A549 (cell line): Measurements from ENCODE around the gene HHATL. TPM values are rescaled to one million over a fixed set of nuclear protein-coding genes. Genes with fewer than 3 reads are reported as not detected.

Source experiments
- ATAC-seq, 2 experiments: fragments of 200-7000 bp in 1 of 2; fragments of >200 bp in 1 of 2; cut with Nextera tagmentation in 1 of 2; cut with Tn5 transposase in 1 of 2; 3 replicates each; pipeline versions ENCODE4 v1.8.0 to v1.9.1; 2018 to 2020; ENCODE audit warnings: mild to moderate bottlenecking in 1 of 2, moderate library complexity in 1 of 2
- CTCF ChIA-PET: fragments of 300-600 bp; sonication (Branson Sonifier 250); formaldehyde crosslinking; extraction: SDS; loops from one replicate; lab custom pipeline; 2021; ENCODE audit warnings: antibody characterized with exemption, inconsistent platforms; lab: Yijun Ruan, JAX
- POLR2A ChIA-PET: fragments of 350-600 bp; formaldehyde crosslinking; extraction: SDS; loops from one replicate; lab custom pipeline; 2021; ENCODE audit warnings: antibody characterized with exemption, inconsistent platforms; lab: Yijun Ruan, JAX
- DNase-seq, 2 experiments: peaks; one replicate each; pipeline versions ENCODE4 v3.0.0 to v3.0.0-alpha.2; 2011 to 2016; ENCODE audit warnings: low read depth in 1 of 2, low spot score in 1 of 2
- FAIRE-seq: peaks from 2 replicates; lab custom pipeline; 2011; peaks lifted over from hg19 to GRCh38; lab: Jason Lieb, UNC
- H3K27ac ChIP-seq, 2 experiments: fragments of >200 bp; sonication (Bioruptor Twin); formaldehyde crosslinking; 3 replicates each; pipeline ENCODE4 v1.5.1; 2016 to 2017
- H3K4me1 ChIP-seq: fragments of >200 bp; sonication (Bioruptor Twin); formaldehyde crosslinking; 3 replicates; pipeline ENCODE4 v1.6.1; 2016
- H3K4me2 ChIP-seq: fragments of >200 bp; sonication (Bioruptor Twin); formaldehyde crosslinking; 3 replicates; pipeline ENCODE4 v1.6.1; 2016
- H3K4me3 ChIP-seq: fragments of >200 bp; sonication (Bioruptor Twin); formaldehyde crosslinking; 3 replicates; pipeline ENCODE4 v1.5.1; 2016
- H3K9me3 ChIP-seq: fragments of >200 bp; sonication (Bioruptor Twin); formaldehyde crosslinking; 3 replicates; pipeline ENCODE4 v1.6.1; 2016
- BHLHE40 ChIP-seq: IDR thresholded peaks from 2 replicates; pipeline ENCODE4 v1.6.1; 2012; ENCODE audit warnings: low read depth, low read length, inconsistent platforms
- CBX2 ChIP-seq: fragments of 200-600 bp; sonication (generic); IDR thresholded peaks from 2 replicates; pipeline ENCODE4 v1.6.1; 2016; ENCODE audit warnings: low read depth, mild to moderate bottlenecking, borderline replicate concordance
- CEBPB ChIP-seq, 2 experiments: fragments of >200 bp in 1 of 2; sonication (Bioruptor Twin) in 1 of 2; formaldehyde crosslinking in 1 of 2; IDR thresholded peaks; 2 replicates each; pipeline ENCODE4 v1.6.1; 2012 to 2016
- CHD4 ChIP-seq: fragments of 200-600 bp; sonication (generic); IDR thresholded peaks from 2 replicates; pipeline ENCODE4 v1.6.1; 2016; ENCODE audit warnings: antibody characterized with exemption, mild to moderate bottlenecking, borderline replicate concordance
- EHF ChIP-seq: fragments of 250-450 bp; sonication (Bioruptor Pico); IDR thresholded peaks from 2 replicates; pipeline ENCODE4 v1.5.0; 2020; ENCODE audit warnings: mild to moderate bottlenecking
- ESRRA ChIP-seq: fragments of 150-350 bp; IDR thresholded peaks from 2 replicates; pipeline ENCODE4 v1.6.1; 2014; ENCODE audit warnings: mild to moderate bottlenecking, low read length, borderline replicate concordance
- FOXS1 ChIP-seq: fragments of 250-450 bp; sonication (Bioruptor Pico); IDR thresholded peaks from 2 replicates; pipeline ENCODE4 v1.5.0; 2020; ENCODE audit warnings: mild to moderate bottlenecking, moderate library complexity
- GATA3 ChIP-seq: IDR thresholded peaks from 2 replicates; pipeline ENCODE4 v1.6.1; 2012; ENCODE audit warnings: borderline replicate concordance
- HOXA7 ChIP-seq: fragments of 250-450 bp; sonication (Bioruptor Pico); IDR thresholded peaks from 2 replicates; pipeline ENCODE4 v1.5.0; 2020; ENCODE audit warnings: mild to moderate bottlenecking, moderate library complexity
- HOXB13 ChIP-seq: fragments of 250-450 bp; sonication (Bioruptor Pico); IDR thresholded peaks from 2 replicates; pipeline ENCODE4 v1.5.0; 2020; ENCODE audit warnings: low read depth, mild to moderate bottlenecking, moderate library complexity
- HOXB5 ChIP-seq: fragments of 250-450 bp; sonication (Bioruptor Pico); IDR thresholded peaks from 2 replicates; pipeline ENCODE4 v1.5.0; 2020; ENCODE audit warnings: mild to moderate bottlenecking, moderate library complexity
- JUN ChIP-seq, 2 experiments: fragments of >200 bp; sonication (Bioruptor Twin); formaldehyde crosslinking; IDR thresholded peaks; 2 replicates in 1 of 2; 3 replicates in 1 of 2; pipeline ENCODE4 v1.6.1; 2016 to 2017
- JUNB ChIP-seq: fragments of >200 bp; sonication (Bioruptor Twin); formaldehyde crosslinking; IDR thresholded peaks from 2 replicates; pipeline ENCODE4 v1.6.1; 2016
- KDM1A ChIP-seq: fragments of 200-600 bp; sonication (generic); IDR thresholded peaks from 2 replicates; pipeline ENCODE4 v1.6.1; 2016; ENCODE audit warnings: low read depth, mild to moderate bottlenecking
- NFE2L2 ChIP-seq: fragments of 150-350 bp; conservative IDR thresholded peaks from 2 replicates; pipeline ENCODE4 v1.6.1; 2014; ENCODE audit warnings: low read length
- NPAS2 ChIP-seq: fragments of 250-450 bp; sonication (Bioruptor Pico); IDR thresholded peaks from 2 replicates; pipeline ENCODE4 v1.8.0; 2022; ENCODE audit warnings: mild to moderate bottlenecking, moderate library complexity, borderline replicate concordance
- RARB ChIP-seq: fragments of 250-450 bp; sonication (Bioruptor Pico); IDR thresholded peaks from 2 replicates; pipeline ENCODE4 v1.8.0; 2021; ENCODE audit warnings: mild to moderate bottlenecking, moderate library complexity
- TFCP2L1 ChIP-seq: fragments of 250-450 bp; sonication (Bioruptor Pico); IDR thresholded peaks from 2 replicates; pipeline ENCODE4 v1.5.0; 2021; ENCODE audit warnings: mild to moderate bottlenecking
- TP53 ChIP-seq: fragments of 250-450 bp; sonication (Bioruptor Pico); IDR thresholded peaks from 2 replicates; pipeline ENCODE4 v1.5.0; 2021; ENCODE audit warnings: mild to moderate bottlenecking, moderate library complexity
- ZFP36 ChIP-seq: fragments of 450-650 bp; IDR thresholded peaks from 2 replicates; pipeline ENCODE4 v1.6.1; 2014; ENCODE audit warnings: borderline replicate concordance; ENCODE audit not compliant: partially characterized antibody
- WGBS: methylation state at CpG from one replicate; pipeline ENCODE4 v1.1.6; 2017; ENCODE audit errors: missing lambda C conversion rate; 5-methylcytosine and 5-hydroxymethylcytosine counted together
- polyA plus RNA-seq, 4 experiments: library from polyadenylated mRNA; depleted of rRNA in 3 of 4; stranded (reverse); fragments of >200 nt; fragmentation: RNase III in 1 of 4; extraction: RNeasy Plus Mini Kit Qiagen cat#74134 plus additional on column Dnase treatment in 1 of 4; gene quantifications; 2 replicates in 3 of 4; 3 replicates in 1 of 4; pipeline ENCODE4 v1.2.3, GENCODE V29; 2011 to 2017
- TF ChIP-seq, protein P1 (sequence below): fragments of >200 bp; sonication (Bioruptor Twin); formaldehyde crosslinking; IDR thresholded peaks from 3 replicates; pipeline ENCODE4 v1.5.1; 2016
- TF ChIP-seq, protein P2 (sequence below): fragments of >200 bp; sonication (Bioruptor Twin); formaldehyde crosslinking; IDR thresholded peaks from 3 replicates; pipeline ENCODE4 v1.6.1; 2016
- TF ChIP-seq, protein P3 (sequence below): IDR thresholded peaks from 2 replicates; pipeline ENCODE4 v1.6.1; 2012
- TF ChIP-seq, protein P4 (sequence below): fragments of >200 bp; sonication (Bioruptor Twin); formaldehyde crosslinking; IDR thresholded peaks from 2 replicates; pipeline ENCODE4 v1.6.1; 2016

The HHATL gene
- polyA plus RNA-seq, 2 of the 4 experiments (the other 2 are of a cell fraction), result not detected

DNA sequence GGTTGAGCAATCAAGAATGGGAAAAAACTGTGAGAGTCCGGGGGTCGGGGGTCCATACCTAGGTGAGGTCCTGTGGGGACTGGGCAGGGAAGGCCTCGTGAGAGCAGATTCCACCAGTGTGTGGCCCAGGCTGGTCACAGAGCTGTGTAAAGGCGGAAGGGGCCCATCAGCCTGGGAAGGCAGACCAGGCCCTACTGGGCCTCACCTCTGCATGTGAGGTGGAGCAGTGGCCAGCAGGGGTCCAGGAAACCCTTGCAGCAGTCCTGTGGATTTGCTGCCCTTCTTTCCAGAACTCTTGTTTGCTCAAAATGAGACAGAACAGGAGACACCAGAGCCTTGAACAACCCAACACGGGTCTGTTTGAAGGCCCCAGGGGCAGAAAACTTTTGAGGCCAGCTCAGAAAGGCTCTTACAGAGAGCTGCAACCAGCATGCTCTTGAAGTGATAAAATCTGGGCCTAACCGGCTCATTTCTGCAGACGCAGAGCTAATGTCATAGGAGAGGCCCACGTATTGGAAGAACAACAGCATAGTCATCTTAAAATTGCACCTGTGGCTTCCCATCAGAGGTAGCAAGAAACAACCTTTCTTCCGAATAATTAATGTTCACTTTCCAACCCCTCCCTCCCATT lies 30.3 kb upstream of the HHATL start (continued):
- no peak for TF ChIP-seq RARB (CRISPR knock-in tag)
- TF ChIP-seq, protein P1, sequence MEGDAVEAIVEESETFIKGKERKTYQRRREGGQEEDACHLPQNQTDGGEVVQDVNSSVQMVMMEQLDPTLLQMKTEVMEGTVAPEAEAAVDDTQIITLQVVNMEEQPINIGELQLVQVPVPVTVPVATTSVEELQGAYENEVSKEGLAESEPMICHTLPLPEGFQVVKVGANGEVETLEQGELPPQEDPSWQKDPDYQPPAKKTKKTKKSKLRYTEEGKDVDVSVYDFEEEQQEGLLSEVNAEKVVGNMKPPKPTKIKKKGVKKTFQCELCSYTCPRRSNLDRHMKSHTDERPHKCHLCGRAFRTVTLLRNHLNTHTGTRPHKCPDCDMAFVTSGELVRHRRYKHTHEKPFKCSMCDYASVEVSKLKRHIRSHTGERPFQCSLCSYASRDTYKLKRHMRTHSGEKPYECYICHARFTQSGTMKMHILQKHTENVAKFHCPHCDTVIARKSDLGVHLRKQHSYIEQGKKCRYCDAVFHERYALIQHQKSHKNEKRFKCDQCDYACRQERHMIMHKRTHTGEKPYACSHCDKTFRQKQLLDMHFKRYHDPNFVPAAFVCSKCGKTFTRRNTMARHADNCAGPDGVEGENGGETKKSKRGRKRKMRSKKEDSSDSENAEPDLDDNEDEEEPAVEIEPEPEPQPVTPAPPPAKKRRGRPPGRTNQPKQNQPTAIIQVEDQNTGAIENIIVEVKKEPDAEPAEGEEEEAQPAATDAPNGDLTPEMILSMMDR, result no peak

DNA sequence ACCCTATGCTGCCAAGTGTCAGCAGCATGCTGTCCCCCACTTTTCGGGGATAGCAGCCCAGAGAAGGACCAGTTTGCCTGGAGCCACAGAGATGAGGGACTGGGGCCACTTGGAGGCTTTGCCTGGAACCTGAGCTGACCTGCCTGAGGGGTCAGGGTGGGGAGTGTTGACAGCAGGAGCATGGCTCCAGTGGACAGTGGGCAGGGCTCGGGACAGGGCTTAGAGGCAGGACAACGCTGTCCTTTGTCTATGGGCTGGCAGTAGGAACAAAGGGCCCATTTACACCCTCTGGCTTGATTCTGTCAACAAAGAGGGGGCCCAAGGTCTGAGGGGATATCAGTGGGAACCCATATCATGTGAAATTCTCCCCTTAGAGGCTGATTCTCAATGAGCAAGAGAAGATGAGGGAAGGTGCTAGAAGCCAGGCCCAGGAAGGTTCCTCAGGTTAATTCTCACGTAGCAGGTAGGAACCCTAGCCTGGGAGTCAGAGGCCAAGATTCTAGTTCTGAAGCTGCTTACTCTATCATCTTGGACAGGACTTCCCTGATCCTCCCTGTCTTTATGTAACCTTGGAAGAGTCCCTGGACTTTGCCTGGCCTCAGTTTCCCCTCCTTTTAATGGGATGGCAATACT lies 29.7 kb upstream of the HHATL start:
- POLR2A ChIA-PET, result no interaction called here
- 38% methylated on average over 3 of the region's 4 CpGs for WGBS
- no peak overlapping the region for H3K4me3 ChIP-seq
- no peak for FAIRE-seq
- no peak overlapping the region for H3K4me2 ChIP-seq
- TF ChIP-seq EHF (CRISPR knock-in tag) (no peak), GATA3 (no peak), TFCP2L1 (CRISPR knock-in tag) (no peak), JUNB (no peak)
- TF ChIP-seq, protein P2, sequence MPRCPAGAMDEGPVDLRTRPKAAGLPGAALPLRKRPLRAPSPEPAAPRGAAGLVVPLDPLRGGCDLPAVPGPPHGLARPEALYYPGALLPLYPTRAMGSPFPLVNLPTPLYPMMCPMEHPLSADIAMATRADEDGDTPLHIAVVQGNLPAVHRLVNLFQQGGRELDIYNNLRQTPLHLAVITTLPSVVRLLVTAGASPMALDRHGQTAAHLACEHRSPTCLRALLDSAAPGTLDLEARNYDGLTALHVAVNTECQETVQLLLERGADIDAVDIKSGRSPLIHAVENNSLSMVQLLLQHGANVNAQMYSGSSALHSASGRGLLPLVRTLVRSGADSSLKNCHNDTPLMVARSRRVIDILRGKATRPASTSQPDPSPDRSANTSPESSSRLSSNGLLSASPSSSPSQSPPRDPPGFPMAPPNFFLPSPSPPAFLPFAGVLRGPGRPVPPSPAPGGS, result no peak
- TF ChIP-seq, all 56 proteins: peak for 0
- no peaks in the 10 kb centered on the region for H3K4me1 ChIP-seq
- no peak for DNase-seq
- H3K9me3 ChIP-seq, result no peaks in the 10 kb centered on the region
- no peak overlapping the region for H3K27ac ChIP-seq
- CTCF ChIA-PET, result interaction anchor here (1.0 to 1.1 kb wide), 2 partner anchors 12 to 149 kb away, joined by 3 read pairs; no protein-coding TSS in a partner anchor
- ATAC-seq, result no peak

DNA sequence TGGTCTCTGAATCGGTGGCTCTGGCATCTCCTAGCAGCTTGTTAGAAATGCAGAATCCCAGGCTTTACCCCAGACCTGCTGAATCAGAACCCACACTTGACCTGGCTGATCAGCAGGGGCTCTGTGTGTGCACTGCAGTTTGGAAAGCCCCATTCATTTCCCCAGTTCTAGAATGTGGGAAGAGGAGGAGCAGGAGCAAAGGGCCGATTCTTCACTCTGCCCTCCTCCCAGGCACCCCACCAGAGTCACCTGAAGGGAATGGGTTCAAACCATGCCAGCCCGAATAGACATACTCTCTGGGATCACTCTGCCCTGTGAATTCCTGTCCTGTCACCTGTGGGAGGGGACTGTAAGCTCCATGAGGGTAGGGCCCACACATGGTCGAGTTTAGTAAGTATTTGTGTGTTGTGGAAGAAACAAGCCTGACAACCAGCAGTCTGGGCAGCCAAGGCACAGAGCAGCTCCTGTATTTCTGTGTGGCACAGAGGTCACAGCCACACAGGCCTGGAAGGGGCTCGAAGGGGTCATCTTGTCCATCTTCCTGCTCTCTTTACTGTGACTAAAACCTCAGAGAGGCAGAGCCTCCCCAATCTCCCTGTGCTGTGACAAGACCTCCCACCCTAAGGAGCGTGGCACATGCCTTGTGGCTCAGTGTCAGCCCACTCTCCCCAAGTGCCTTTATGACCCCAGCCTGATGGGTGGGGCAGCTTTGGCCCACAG lies 29.0 kb upstream of the HHATL start:
- Histone ChIP-seq H3K4me2 (no peak overlapping the region), H3K4me3 (no peak overlapping the region), H3K27ac (no peak overlapping the region), H3K4me1 (no peaks in the 10 kb centered on the region), H3K9me3 (no peaks in the 10 kb centered on the region)
- DNase-seq (no peak), FAIRE-seq (no peak), ATAC-seq (no peak)
- CTCF ChIA-PET, result interaction anchor here (1.1 kb wide), 1 partner anchor 150 kb away, joined by 3 read pairs; no protein-coding TSS in a partner anchor
- TF ChIP-seq NPAS2 (CRISPR knock-in tag), result no peak
- TF ChIP-seq, protein P3, sequence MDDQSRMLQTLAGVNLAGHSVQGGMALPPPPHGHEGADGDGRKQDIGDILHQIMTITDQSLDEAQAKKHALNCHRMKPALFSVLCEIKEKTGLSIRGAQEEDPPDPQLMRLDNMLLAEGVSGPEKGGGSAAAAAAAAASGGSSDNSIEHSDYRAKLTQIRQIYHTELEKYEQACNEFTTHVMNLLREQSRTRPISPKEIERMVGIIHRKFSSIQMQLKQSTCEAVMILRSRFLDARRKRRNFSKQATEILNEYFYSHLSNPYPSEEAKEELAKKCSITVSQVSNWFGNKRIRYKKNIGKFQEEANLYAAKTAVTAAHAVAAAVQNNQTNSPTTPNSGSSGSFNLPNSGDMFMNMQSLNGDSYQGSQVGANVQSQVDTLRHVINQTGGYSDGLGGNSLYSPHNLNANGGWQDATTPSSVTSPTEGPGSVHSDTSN, result no peak
- TF ChIP-seq BHLHE40, result no peak
- TF ChIP-seq GATA3, result no peak
- no peak for TF ChIP-seq TP53 (CRISPR knock-in tag)
- no peak for TF ChIP-seq HOXB13 (CRISPR knock-in tag)
- no peak for TF ChIP-seq ESRRA
- no peak for TF ChIP-seq ZFP36
- no peak for TF ChIP-seq NFE2L2
- TF ChIP-seq CHD4, result no peak
- no peak for TF ChIP-seq HOXB5 (CRISPR knock-in tag)
- TF ChIP-seq, protein P2, result no peak
- TF ChIP-seq RARB (CRISPR knock-in tag), result no peak
- no peak for TF ChIP-seq CEBPB (IDR thresholded peaks at IDR 0.05)
- TF ChIP-seq, protein P4, sequence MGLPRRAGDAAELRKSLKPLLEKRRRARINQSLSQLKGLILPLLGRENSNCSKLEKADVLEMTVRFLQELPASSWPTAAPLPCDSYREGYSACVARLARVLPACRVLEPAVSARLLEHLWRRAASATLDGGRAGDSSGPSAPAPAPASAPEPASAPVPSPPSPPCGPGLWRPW, result no peak
- no peak for TF ChIP-seq JUN (IDR thresholded peaks at IDR 0.05)
- no peak for TF ChIP-seq FOXS1 (CRISPR knock-in tag)
- no peak for TF ChIP-seq CBX2
- no peak for TF ChIP-seq HOXA7 (CRISPR knock-in tag)
- TF ChIP-seq KDM1A, result no peak
- 8% methylated on average over 2 of the region's 6 CpGs for whole genome bisulfite sequencing
- POLR2A ChIA-PET, result no interaction called here
